HG03460 (cell line): ENCODE measurements around the gene DIAPH2.
A peak's percentile ranks its signal among the peaks of the same experiment; 100 is the strongest.
"Not testable (repeated sequence)": the region's sequence is repeated elsewhere in the genome, so short reads cannot be mapped to it uniquely, and the experiment has no call there.

ENCODE experiments used
- ATAC-seq: cut with Tn5 transposase; IDR thresholded peaks from one replicate; pipeline ENCODE4 v1.9.1; 2021; ENCODE audit not compliant: unreplicated experiment

DIAPH2 gene

GRCh38 chrX:96820935-96821334 lies 136.3 kb downstream of the DIAPH2 start:
- no peak for ATAC-seq

- ATAC-seq: no peak
Measured at GRCh38 chrX:96824166-96824565, 139.5 kb downstream of the DIAPH2 start.

- no peak for ATAC-seq
Measured at GRCh38 chrX:96833333-96833732, 148.7 kb downstream of the DIAPH2 start.

GRCh38 chrX:96834137-96834536 lies 149.5 kb downstream of the DIAPH2 start:
- ATAC-seq: no peak

GRCh38 chrX:96835660-96836289 lies 151.1 kb downstream of the DIAPH2 start:
- peak; percentile 87 for ATAC-seq

GRCh38 chrX:96837808-96838207 lies 153.2 kb downstream of the DIAPH2 start:
- ATAC-seq: no peak

GRCh38 chrX:96838537-96838936 lies 153.9 kb downstream of the DIAPH2 start:
- ATAC-seq: no peak

GRCh38 chrX:96841325-96841724 lies 156.7 kb downstream of the DIAPH2 start:
- no peak for ATAC-seq

GRCh38 chrX:96841866-96842265 lies 157.2 kb downstream of the DIAPH2 start:
- ATAC-seq: not testable (repeated sequence)

- no peak for ATAC-seq
Measured at GRCh38 chrX:96843566-96843965, 158.9 kb downstream of the DIAPH2 start.

GRCh38 chrX:96846841-96847240 lies 162.2 kb downstream of the DIAPH2 start:
- no peak for ATAC-seq

GRCh38 chrX:96859422-96859821 lies 174.8 kb downstream of the DIAPH2 start:
- not testable (repeated sequence) for ATAC-seq

GRCh38 chrX:96861218-96861617 lies 176.6 kb downstream of the DIAPH2 start:
- no peak for ATAC-seq

GRCh38 chrX:96861661-96862060 lies 177.0 kb downstream of the DIAPH2 start:
- no peak for ATAC-seq

- no peak for ATAC-seq
Measured at GRCh38 chrX:96883608-96884007, 199.0 kb downstream of the DIAPH2 start, which contains the start of gene RPA4. TSS of gene RPA4 (plus strand) at chrX:96883908. CDS start at chrX:96884311, 403 bp downstream.

GRCh38 chrX:96884027-96884426 lies 199.4 kb downstream of the DIAPH2 start:
- no peak for ATAC-seq

- ATAC-seq: no peak
Measured at GRCh38 chrX:96889726-96890125, 205.1 kb downstream of the DIAPH2 start.

- no peak for ATAC-seq
Measured at GRCh38 chrX:96906741-96907140, 222.1 kb downstream of the DIAPH2 start.

- no peak for ATAC-seq
Measured at GRCh38 chrX:96907516-96908272, 223.1 kb downstream of the DIAPH2 start.

GRCh38 chrX:96909291-96909690 lies 224.6 kb downstream of the DIAPH2 start:
- ATAC-seq: no peak

- no peak for ATAC-seq
Measured at GRCh38 chrX:96918864-96919263, 234.2 kb downstream of the DIAPH2 start.

- no peak for ATAC-seq
Measured at GRCh38 chrX:96919672-96920071, 235.0 kb downstream of the DIAPH2 start.
